HepG2 (cell line): ENCODE measurements around the gene ANKRD40CL. TPM values are rescaled to one million over a fixed set of nuclear protein-coding genes. Genes with fewer than 3 reads are reported as not detected.
A peak's percentile ranks its signal among the peaks of the same experiment; 100 is the strongest.

Source experiments
- ASH2L ChIP-seq: fragments of 300-600, 200-600 bp; sonication (generic); IDR thresholded peaks from 2 replicates; pipeline ENCODE4 v1.7.0; 2017; ENCODE audit warnings: low read depth, mild to moderate bottlenecking, moderate library complexity, mixed read lengths, low read length; ENCODE audit not compliant: insufficient read length
- CCDC6 ChIP-seq: sonication (generic); formaldehyde crosslinking; IDR thresholded peaks from 2 replicates; pipeline ENCODE4 v1.8.1; 2022; ENCODE audit warnings: mild to moderate bottlenecking, missing genetic modification reagents, moderate library complexity
- ERF ChIP-seq: IDR thresholded peaks from 2 replicates; pipeline ENCODE4 v1.6.1; 2018; ENCODE audit warnings: missing biosample characterization, missing genetic modification reagents
- HMGA1 ChIP-seq: sonication (generic); formaldehyde crosslinking; conservative IDR thresholded peaks from 2 replicates; pipeline ENCODE4 v1.4.0; 2020; ENCODE audit warnings: missing genetic modification reagents
- HOXA7 ChIP-seq: sonication (generic); formaldehyde crosslinking; IDR thresholded peaks from 2 replicates; pipeline ENCODE4 v1.8.1; 2022; ENCODE audit warnings: mild to moderate bottlenecking, missing genetic modification reagents, moderate library complexity
- IKZF5 ChIP-seq: IDR thresholded peaks from 2 replicates; pipeline ENCODE4 v1.6.1; 2018; ENCODE audit warnings: missing genetic modification reagents, mild to moderate bottlenecking, missing compliant biosample characterization
- MYPOP ChIP-seq: sonication (generic); formaldehyde crosslinking; IDR thresholded peaks from 2 replicates; pipeline ENCODE4 v1.8.1; 2023; ENCODE audit warnings: mild to moderate bottlenecking, moderate library complexity, missing genetic modification reagents
- MZF1 ChIP-seq: sonication (generic); formaldehyde crosslinking; IDR thresholded peaks from 2 replicates; pipeline ENCODE4 v1.8.1; 2023; ENCODE audit warnings: mild to moderate bottlenecking, missing genetic modification reagents, borderline replicate concordance
- POLR2A ChIP-seq, 2 experiments: IDR thresholded peaks; 2 replicates each; pipeline ENCODE4 v1.6.1; 2011; ENCODE audit warnings: low read depth in 2 of 2, low read length in 2 of 2, mild to moderate bottlenecking in 1 of 2, moderate library complexity in 1 of 2; ENCODE audit not compliant: insufficient read depth in 1 of 2
- SSRP1 ChIP-seq: IDR thresholded peaks from 2 replicates; pipeline ENCODE4 v1.6.1; 2016; ENCODE audit warnings: control low read depth
- STAT6 ChIP-seq: sonication (generic); formaldehyde crosslinking; IDR thresholded peaks from 2 replicates; pipeline ENCODE4 v1.4.0; 2020; ENCODE audit warnings: missing genetic modification reagents, mild to moderate bottlenecking, borderline replicate concordance
- SUZ12 ChIP-seq: fragments of 150-350 bp; IDR thresholded peaks from 2 replicates; pipeline ENCODE4 v1.6.1; 2014; ENCODE audit warnings: low read depth, low read length
- TERF1 ChIP-seq: sonication (generic); formaldehyde crosslinking; IDR thresholded peaks from 2 replicates; pipeline ENCODE4 v1.8.0; 2022; ENCODE audit warnings: mild to moderate bottlenecking, missing genetic modification reagents, moderate library complexity
- WIZ ChIP-seq: sonication (generic); formaldehyde crosslinking; IDR thresholded peaks from 2 replicates; pipeline ENCODE4 v1.5.1; 2020; ENCODE audit warnings: mild to moderate bottlenecking, missing genetic modification reagents
- YY1 ChIP-seq: IDR thresholded peaks from 2 replicates; pipeline ENCODE4 v1.6.1; 2011; ENCODE audit warnings: low read length, low read depth, moderate library complexity, mild to moderate bottlenecking; ENCODE audit not compliant: insufficient read depth, insufficient replicate concordance
- ZFAT ChIP-seq: sonication (generic); formaldehyde crosslinking; conservative IDR thresholded peaks from 2 replicates; pipeline ENCODE4 v1.8.1; 2023; ENCODE audit warnings: missing genetic modification reagents, inconsistent platforms
- ZFP36L1 ChIP-seq: sonication (generic); formaldehyde crosslinking; IDR thresholded peaks from 2 replicates; pipeline ENCODE4 v1.8.0; 2022; ENCODE audit warnings: mild to moderate bottlenecking, missing genetic modification reagents, moderate library complexity
- ZFP37 ChIP-seq: sonication (generic); formaldehyde crosslinking; IDR thresholded peaks from 2 replicates; pipeline ENCODE4 v1.4.0; 2020; ENCODE audit warnings: missing genetic modification reagents, borderline replicate concordance
- ZFP62 ChIP-seq: sonication (generic); formaldehyde crosslinking; IDR thresholded peaks from 2 replicates; pipeline ENCODE4 v1.4.0; 2020; ENCODE audit warnings: missing genetic modification reagents
- ZNF256 ChIP-seq: sonication (generic); formaldehyde crosslinking; conservative IDR thresholded peaks from 2 replicates; pipeline ENCODE4 v1.4.0; 2020; ENCODE audit warnings: missing genetic modification reagents
- ZNF572 ChIP-seq: sonication (generic); formaldehyde crosslinking; IDR thresholded peaks from 2 replicates; pipeline ENCODE4 v1.5.1; 2020; ENCODE audit warnings: mild to moderate bottlenecking, missing genetic modification reagents
- ZNF644 ChIP-seq: IDR thresholded peaks from 2 replicates; pipeline ENCODE4 v1.6.1; 2016; ENCODE audit warnings: low read depth
- ZSCAN25 ChIP-seq: sonication (generic); formaldehyde crosslinking; IDR thresholded peaks from 2 replicates; pipeline ENCODE4 v1.8.0; 2022; ENCODE audit warnings: mild to moderate bottlenecking, missing genetic modification reagents
- polyA plus RNA-seq, 8 experiments: library from polyadenylated mRNA; depleted of rRNA in 3 of 8; stranded (reverse) in 7 of 8; unstranded in 1 of 8; fragments of >200 nt; fragmentation: Illumina TruSeq in 4 of 8; extraction: Trizol in 4 of 8; gene quantifications; 2 replicates each; pipeline versions ENCODE4 v1.2.1 to v1.2.3, GENCODE V29; 2011 to 2016; ENCODE audit warnings: low read depth in 4 of 8, missing spikeins in 1 of 8, mixed read lengths in 1 of 8; ENCODE audit not compliant: insufficient read depth in 1 of 8
- total RNA-seq, 5 experiments: library from RNA; depleted of rRNA; stranded (reverse); fragments of >200 nt; fragmentation: Illumina TruSeq; extraction: Trizol; gene quantifications; 2 replicates each; pipeline ENCODE4 v1.2.3, GENCODE V29; 2016; ENCODE audit warnings: low read depth in 1 of 5
- TF ChIP-seq, protein P1 (sequence below): IDR thresholded peaks from 2 replicates; pipeline ENCODE4 v1.6.1; 2016; ENCODE audit warnings: low read depth, borderline replicate concordance

The ANKRD40CL gene
- total and polyA plus RNA-seq, 2 of the 13 experiments (the other 11 are each of a cell fraction or from before 2014, with no cell fraction given), result 0.03 to 0.11 TPM

DNA sequence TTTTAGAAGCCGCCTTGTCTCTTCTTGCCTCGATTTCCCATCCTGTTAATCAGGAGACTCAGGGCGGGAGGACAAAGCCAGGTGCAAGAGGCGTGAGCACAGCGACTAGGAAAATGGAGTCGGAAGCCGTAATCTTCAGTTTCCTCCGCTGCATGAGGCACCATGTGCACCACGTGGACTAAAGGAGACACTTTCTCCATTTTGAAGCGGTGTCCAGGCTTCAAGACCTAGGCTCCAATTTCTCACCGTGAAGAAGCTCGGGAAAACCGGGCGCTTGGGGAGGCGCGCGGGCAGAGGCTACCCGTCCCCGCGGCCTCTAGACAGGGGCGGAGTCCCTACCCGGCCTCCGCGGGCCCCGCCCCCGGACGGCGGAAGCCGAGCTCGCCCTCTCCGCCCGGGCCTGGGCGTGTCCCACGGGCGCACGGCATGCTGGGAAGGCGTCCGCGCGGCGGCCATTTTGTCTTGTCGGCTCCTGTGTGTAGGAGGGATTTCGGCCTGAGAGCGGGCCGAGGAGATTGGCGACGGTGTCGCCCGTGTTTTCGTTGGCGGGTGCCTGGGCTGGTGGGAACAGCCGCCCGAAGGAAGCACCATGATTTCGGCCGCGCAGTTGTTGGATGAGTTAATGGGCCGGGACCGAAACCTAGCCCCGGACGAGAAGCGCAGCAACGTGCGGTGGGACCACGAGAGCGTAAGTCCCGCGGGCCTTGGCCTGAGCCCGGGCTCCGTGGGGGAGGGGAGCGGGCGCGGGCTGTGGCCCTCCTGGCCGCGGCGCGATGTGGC lies 48.0 kb downstream of the ANKRD40CL start, which contains the start of gene LUC7L3 (continued):
- peak; percentile 71; the same call in 1 of the 2 replicates for TF ChIP-seq ZFP37 (CRISPR knock-in tag)
- no peak for TF ChIP-seq MZF1
- no peak for TF ChIP-seq ZFP62 (CRISPR knock-in tag)
- peak; percentile 61 for TF ChIP-seq SUZ12
- peak; percentile 72 for TF ChIP-seq HOXA7 (CRISPR knock-in tag)
- peak; percentile 71; the same call in 1 of the 2 replicates for TF ChIP-seq WIZ (CRISPR knock-in tag)
- peak; percentile 99 for TF ChIP-seq YY1
- peak; percentile 86 for TF ChIP-seq ERF (CRISPR knock-in tag)
- TF ChIP-seq STAT6 (CRISPR knock-in tag), result peak; percentile 82; the same call in 1 of the 2 replicates
- peak; percentile 77 for TF ChIP-seq ZSCAN25
- TF ChIP-seq CCDC6 (CRISPR knock-in tag), result peak; percentile 78; the same call in 1 of the 2 replicates
- TF ChIP-seq MYPOP (CRISPR knock-in tag), result peak; percentile 84
- TF ChIP-seq, protein P1, sequence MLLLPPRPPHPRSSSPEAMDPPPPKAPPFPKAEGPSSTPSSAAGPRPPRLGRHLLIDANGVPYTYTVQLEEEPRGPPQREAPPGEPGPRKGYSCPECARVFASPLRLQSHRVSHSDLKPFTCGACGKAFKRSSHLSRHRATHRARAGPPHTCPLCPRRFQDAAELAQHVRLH (CRISPR knock-in tag), result peak; percentile 91; the same call in 1 of the 2 replicates
- TF ChIP-seq ZNF256 (CRISPR knock-in tag), result peak; percentile 14; the same call in 1 of the 2 replicates
- 0 out of 2 replicates have a peak, but pooled peaks have one; percentile 25 for TF ChIP-seq ZFAT (CRISPR knock-in tag)
- TF ChIP-seq IKZF5, result peak; percentile 96
- peak; percentile 99 for TF ChIP-seq ASH2L
- no peak for TF ChIP-seq HMGA1 (CRISPR knock-in tag)
- TF ChIP-seq SSRP1 (CRISPR knock-in tag), result no peak; the same call in 1 of the 2 replicates
- no peak; the same call in none of the 2 replicates for TF ChIP-seq ZFP36L1
- peak; percentile 69; the same call in 1 of the 2 replicates for TF ChIP-seq ZNF572 (CRISPR knock-in tag)
- no peak; the same call in 1 of the 2 replicates for TF ChIP-seq ZNF644 (CRISPR knock-in tag)
- TF ChIP-seq TERF1 (CRISPR knock-in tag), result 0 out of 2 replicates have a peak, but pooled peaks have one; percentile 68
- peak; percentile 94 to 96 for TF ChIP-seq POLR2A (IDR thresholded peaks at IDR 0.05; ENCODE audit: insufficient read depth in 1 of 2, low read depth in 2 of 2, low read length in 2 of 2)
